AG04450 (cell line): ENCODE results near the gene UTF1. TPM values are rescaled to one million over a fixed set of nuclear protein-coding genes. Genes with fewer than 3 reads are reported as not detected.

Experiments used
- CTCF ChIA-PET: fragments of 300-600, 350-600 bp; formaldehyde crosslinking; extraction: SDS; loops from one replicate; lab custom pipeline; 2022; ENCODE audit warnings: antibody characterized with exemption, inconsistent platforms; lab: Charles Lee
- POLR2A ChIA-PET: fragments of 350-600 bp; formaldehyde crosslinking; extraction: SDS; loops from one replicate; lab custom pipeline; 2021; ENCODE audit warnings: antibody characterized with exemption, inconsistent platforms; lab: Yijun Ruan, JAX
- DNase-seq: peaks from one replicate; pipeline ENCODE4 v3.0.0-alpha.2; 2011; ENCODE audit warnings: low read depth, low spot score
- H3K27ac ChIP-seq: one replicate; pipeline ENCODE4 v1.5.1; 2012; ENCODE audit warnings: low read depth, low read length, control low read depth
- H3K27me3 ChIP-seq: one replicate; pipeline ENCODE4 v1.6.0; 2012; ENCODE audit warnings: low read length; ENCODE audit not compliant: control insufficient read depth, insufficient read depth
- H3K4me3 ChIP-seq: 2 replicates; pipeline ENCODE4 v1.5.1; 2011; ENCODE audit warnings: mild to moderate bottlenecking, low read depth, low read length, control low read depth
- H3K9me3 ChIP-seq: 2 replicates; pipeline ENCODE4 v1.5.1; 2012; ENCODE audit warnings: low read length; ENCODE audit not compliant: control insufficient read depth, insufficient read depth
- CTCF ChIP-seq: IDR thresholded peaks from 2 replicates; pipeline ENCODE4 v1.5.1; 2011; ENCODE audit warnings: low read depth, low read length, control low read depth, inconsistent platforms
- polyA plus RNA-seq: library from polyadenylated mRNA; depleted of rRNA; stranded (reverse); fragments of >200 nt; gene quantifications from 2 replicates; pipeline ENCODE4 v1.2.3, GENCODE V29; 2011

UTF1 gene
- polyA plus RNA-seq, 1 experiment, result not detected

DNA sequence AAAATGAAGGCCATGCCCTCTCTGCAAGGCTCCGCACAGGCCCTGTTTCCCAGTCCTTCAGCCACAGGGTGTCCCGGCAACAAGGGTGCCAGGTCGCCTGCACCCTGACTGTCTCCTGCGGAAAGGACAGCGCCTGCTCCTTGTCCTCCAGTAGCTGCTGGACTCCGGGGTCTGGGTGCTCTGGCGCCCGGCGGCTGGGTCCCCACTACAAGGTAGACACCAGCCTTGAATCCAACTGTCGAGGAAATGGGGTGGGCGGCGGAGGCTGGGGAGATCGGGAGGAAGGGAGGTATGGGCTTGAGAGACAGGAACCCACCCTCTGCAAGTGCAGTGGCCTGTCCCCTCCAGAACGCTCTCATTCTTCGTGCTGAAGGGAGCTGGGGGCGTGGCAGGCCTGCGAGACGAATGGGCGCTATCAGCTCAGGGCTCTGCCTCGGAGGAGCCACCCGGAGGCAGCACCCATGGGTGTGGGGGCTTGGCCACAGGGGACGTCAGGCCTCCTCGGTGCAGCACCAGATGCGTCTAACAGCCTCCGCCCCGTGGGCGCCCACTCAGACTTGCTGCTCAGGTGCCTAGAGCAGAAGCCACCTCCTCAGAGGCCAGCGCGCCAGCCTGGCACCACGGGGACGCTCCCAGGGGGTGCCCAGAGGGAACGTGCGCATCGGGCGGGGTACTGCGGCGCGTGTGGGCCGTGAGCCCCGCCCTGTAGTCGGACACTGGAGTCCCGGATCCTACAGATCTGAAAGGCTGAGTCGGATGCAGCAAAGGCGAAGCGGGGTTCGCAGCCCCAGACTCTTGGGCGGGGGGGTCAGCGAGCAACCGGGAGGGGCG lies 31.1 kb downstream of the UTF1 start:
- H3K27me3 ChIP-seq, result no peaks in the 10 kb centered on the region
- H3K4me3 ChIP-seq, result peak overlapping the region; percentile 54
- ChIA-PET POLR2A (interaction anchor here (0.6 kb wide), 1 partner anchor 479 kb away, joined by 6 read pairs; no protein-coding TSS in a partner anchor), CTCF (interaction anchor here (0.6 kb wide), 1 partner anchor 1034 kb away, joined by 3 read pairs; no protein-coding TSS in a partner anchor)
- H3K27ac ChIP-seq, result no peak overlapping the region
- H3K9me3 ChIP-seq, result no peaks in the 10 kb centered on the region; the same call in 1 of the 2 replicates
- DNase-seq, result no peak
- TF ChIP-seq CTCF, result no peak

DNA sequence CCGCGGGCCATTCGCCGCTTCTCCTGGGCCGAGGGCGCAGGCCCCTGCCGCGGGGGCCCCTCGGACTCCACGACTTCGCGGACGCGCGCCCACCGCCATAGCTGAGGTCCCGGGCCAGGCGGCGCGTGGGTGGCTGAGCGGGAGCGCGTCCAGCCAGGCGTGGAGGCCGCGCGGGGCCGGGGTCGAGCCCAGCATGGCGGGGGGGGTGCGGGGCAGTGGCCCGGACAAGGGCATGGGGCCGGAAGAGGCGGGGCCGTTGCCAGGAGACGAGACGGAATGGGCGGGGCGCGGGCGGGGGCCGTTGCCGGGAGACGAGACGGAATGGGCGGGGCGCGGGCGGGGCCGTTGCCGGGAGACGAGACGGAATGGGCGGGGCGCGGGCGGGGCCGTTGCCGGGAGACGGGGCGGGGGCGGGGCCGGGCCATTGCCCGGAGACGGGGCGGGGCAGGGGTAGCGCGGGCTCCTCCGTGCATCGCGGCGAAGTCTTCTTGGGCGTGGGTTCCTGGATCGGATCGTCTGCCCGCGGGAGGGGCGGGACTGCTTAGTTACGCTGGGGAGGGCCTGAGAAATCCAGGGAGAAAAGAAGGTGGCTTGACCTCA lies 31.8 kb downstream of the UTF1 start:
- H3K27ac ChIP-seq, result no peak overlapping the region
- H3K4me3 ChIP-seq, result peak overlapping the region; percentile 54
- no peaks in the 10 kb centered on the region for H3K27me3 ChIP-seq
- TF ChIP-seq CTCF, result no peak
- POLR2A ChIA-PET, result no interaction called here
- DNase-seq, result no peak
- CTCF ChIA-PET, result interaction anchor here (0.6 to 0.9 kb wide), 2 partner anchors 68 to 1035 kb away, joined by 3 read pairs; no protein-coding TSS in a partner anchor
- no peaks in the 10 kb centered on the region; the same call in 1 of the 2 replicates for H3K9me3 ChIP-seq

GRCh38 chr10:133262696-133263095 lies 32.7 kb downstream of the UTF1 start:
- no peak for DNase-seq
- no peak for TF ChIP-seq CTCF
- no peaks in the 10 kb centered on the region for H3K27me3 ChIP-seq
- CTCF ChIA-PET, result interaction anchor here (0.9 kb wide), 1 partner anchor 67 kb away, joined by 3 read pairs; no protein-coding TSS in a partner anchor
- H3K9me3 ChIP-seq, result no peaks in the 10 kb centered on the region; the same call in 1 of the 2 replicates
- POLR2A ChIA-PET, result no interaction called here
- no peak overlapping the region for H3K4me3 ChIP-seq
- H3K27ac ChIP-seq, result no peak overlapping the region

DNA sequence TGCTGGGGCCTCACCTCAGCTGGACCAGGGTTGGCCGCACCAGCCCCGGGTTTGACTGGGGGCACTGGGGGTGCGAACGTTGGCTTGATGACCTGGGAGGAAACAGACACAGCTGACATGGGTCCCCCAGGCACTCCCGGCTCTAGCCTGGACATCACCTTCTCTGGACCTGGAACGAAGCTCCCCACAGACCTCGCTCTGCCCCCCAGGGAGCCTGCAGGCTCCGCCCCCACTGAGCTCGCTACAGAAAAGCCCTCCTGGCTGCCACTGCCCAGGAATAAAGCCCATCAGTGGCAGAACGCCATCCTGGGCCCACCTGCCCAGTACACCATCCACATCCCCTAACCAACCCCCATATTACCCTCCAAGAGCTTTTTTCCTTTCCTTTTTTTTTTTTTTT lies 33.7 kb downstream of the UTF1 start:
- no peak overlapping the region for H3K27ac ChIP-seq
- TF ChIP-seq CTCF, result no peak
- no peak for DNase-seq
- no peaks in the 10 kb centered on the region for H3K27me3 ChIP-seq
- no peaks in the 10 kb centered on the region; the same call in 1 of the 2 replicates for H3K9me3 ChIP-seq
- ChIA-PET CTCF (interaction anchor here (1.0 to 1.2 kb wide), 2 partner anchors 66 to 120 kb away, joined by 4 to 6 read pairs; no protein-coding TSS in a partner anchor), POLR2A (no interaction called here)
- no peak overlapping the region for H3K4me3 ChIP-seq
